ENCODE results near the gene MALT1. TPM values are rescaled to one million over a fixed set of nuclear protein-coding genes. Genes with fewer than 3 reads are reported as not detected.

Gene MALT1
- total RNA-seq, 4 donors from 2014 or later = 9.9 to 24.8 (median 12.9) TPM

DNA sequence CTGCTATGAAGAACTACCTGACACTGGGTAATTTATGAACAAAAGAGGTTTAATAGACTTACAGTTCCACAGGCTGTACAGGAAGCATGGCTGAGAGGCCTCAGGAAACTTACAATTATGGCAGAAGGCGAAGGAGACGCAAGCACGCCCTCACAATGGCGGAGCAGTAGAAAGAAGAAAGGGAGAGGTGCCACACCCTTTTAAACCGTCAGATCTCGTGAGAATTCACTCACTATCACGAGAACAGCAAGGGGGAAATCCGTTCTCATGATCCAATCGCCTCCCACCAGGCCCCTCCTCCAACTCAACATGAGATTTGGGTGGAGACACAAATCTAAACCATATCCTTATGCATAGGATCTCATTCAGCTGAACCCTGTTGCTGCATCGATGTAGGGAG, 108.8 kb downstream of the MALT1 start:
- TF ChIP-seq, protein P1, sequence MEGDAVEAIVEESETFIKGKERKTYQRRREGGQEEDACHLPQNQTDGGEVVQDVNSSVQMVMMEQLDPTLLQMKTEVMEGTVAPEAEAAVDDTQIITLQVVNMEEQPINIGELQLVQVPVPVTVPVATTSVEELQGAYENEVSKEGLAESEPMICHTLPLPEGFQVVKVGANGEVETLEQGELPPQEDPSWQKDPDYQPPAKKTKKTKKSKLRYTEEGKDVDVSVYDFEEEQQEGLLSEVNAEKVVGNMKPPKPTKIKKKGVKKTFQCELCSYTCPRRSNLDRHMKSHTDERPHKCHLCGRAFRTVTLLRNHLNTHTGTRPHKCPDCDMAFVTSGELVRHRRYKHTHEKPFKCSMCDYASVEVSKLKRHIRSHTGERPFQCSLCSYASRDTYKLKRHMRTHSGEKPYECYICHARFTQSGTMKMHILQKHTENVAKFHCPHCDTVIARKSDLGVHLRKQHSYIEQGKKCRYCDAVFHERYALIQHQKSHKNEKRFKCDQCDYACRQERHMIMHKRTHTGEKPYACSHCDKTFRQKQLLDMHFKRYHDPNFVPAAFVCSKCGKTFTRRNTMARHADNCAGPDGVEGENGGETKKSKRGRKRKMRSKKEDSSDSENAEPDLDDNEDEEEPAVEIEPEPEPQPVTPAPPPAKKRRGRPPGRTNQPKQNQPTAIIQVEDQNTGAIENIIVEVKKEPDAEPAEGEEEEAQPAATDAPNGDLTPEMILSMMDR (IDR thresholded peaks at IDR 0.05 in 4 of 5, conservative IDR thresholded peaks at IDR 0.05 in 1 of 5) = no peak
- no peak for TF ChIP-seq POLR2A (IDR thresholded peaks at IDR 0.05)
- H3K4me3 ChIP-seq = no peak overlapping the region
- no peak overlapping the region for H3K27ac ChIP-seq
- DNase-seq (no peak), ATAC-seq (no peak)
- H3K9me3 ChIP-seq = no peaks in the 10 kb centered on the region
- H3K27me3 ChIP-seq = no peaks in the 10 kb centered on the region
- no peaks in the 10 kb centered on the region for H3K36me3 ChIP-seq
- H3K4me1 ChIP-seq = peaks cover 0 to 3% of the 10 kb centered on the region in 2 donors
- intact Hi-C loops (cut with DNase I; ENCODE audit: low total_unique reads) (loop anchor here (5.0 kb wide), 1 partner anchor 87 kb away; no protein-coding TSS in a partner anchor), in situ Hi-C loops (cut with MboI; ENCODE audit: low sequenced_read_pairs in 4 of 4) (loop anchor here (5.0 kb wide), 2 partner anchors 277 to 287 kb away; no protein-coding TSS in a partner anchor)

DNA sequence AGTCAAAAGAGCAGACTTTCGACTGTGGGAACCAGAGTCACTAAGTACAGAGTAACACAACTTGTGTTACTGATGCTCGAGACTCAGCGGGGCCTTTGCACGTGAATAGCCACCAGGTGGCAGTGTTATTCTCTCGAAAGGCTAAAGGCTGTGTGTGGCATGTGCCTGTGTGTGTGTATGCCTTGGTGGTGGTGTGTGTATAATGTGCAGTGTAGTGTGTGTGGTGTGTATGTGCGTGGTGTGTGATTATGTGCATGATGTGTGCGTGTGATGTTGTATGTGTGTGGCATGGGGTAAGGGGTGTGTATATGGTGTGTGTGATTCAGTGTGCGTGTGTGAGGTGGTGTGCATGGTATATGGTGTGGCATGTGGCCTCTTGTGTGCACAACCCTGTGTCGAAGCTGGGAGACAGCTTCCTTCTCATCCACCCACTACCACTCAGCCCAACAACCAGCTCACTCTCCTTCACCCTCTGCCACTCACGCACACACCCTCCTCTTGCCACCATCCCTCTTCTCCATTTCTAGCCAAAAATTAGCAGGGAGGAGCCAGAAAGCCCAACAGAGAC, 110.4 kb downstream of the MALT1 start:
- Histone ChIP-seq H3K27me3 (no peaks in the 10 kb centered on the region), H3K4me3 (no peak overlapping the region), H3K9me3 (no peaks in the 10 kb centered on the region), H3K27ac (no peak overlapping the region), H3K4me1 (peaks cover 4 to 12% of the 10 kb centered on the region in 2 donors), H3K36me3 (no peaks in the 10 kb centered on the region)
- DNase-seq = peak; percentile 64 to 74
- in situ Hi-C loops (cut with MboI; ENCODE audit: low sequenced_read_pairs in 4 of 4) (loop anchor here (5.0 kb wide), 2 partner anchors 276 to 286 kb away; no protein-coding TSS in a partner anchor), intact Hi-C loops (cut with DNase I; ENCODE audit: low total_unique reads) (loop anchor here (1.0 to 5.0 kb wide), 3 partner anchors 86 to 289 kb away; no protein-coding TSS in a partner anchor)
- TF ChIP-seq, protein P1 (IDR thresholded peaks at IDR 0.05 in 4 of 5, conservative IDR thresholded peaks at IDR 0.05 in 1 of 5) = peak; percentile 91 to 95 (median 92)
- TF ChIP-seq POLR2A (IDR thresholded peaks at IDR 0.05) = no peak
- ATAC-seq = peak; percentile 87

DNA sequence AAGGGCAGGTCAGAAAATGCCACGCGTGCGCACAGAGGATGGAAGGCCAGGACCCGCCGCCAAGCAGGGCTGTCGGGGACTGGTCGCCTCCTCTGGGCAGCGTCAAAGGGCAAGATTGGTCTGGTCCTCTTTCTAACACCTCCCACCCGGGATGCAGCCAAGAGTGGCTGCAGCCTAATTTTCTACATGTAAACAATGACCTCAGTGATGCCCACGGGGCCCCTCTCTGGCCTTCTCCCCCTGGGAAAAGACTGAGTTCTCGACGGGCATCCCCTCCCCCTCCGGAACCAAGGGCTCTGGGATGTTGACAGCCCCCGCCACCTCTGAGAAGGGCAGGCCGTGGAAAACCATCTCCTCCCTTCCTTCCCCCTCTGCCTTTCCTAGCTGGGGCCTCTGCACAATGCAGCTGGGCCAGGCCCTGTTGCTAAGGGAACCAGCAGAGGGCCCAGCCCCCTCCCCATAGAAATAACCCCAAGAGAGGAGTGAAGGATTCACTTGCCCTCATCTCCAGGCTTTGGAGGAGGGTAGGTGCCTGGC, 113.4 kb downstream of the MALT1 start:
- ATAC-seq (no peak), DNase-seq (no peak)
- Histone ChIP-seq H3K27me3 (no peaks in the 10 kb centered on the region), H3K9me3 (no peaks in the 10 kb centered on the region), H3K36me3 (no peaks in the 10 kb centered on the region), H3K27ac (peak overlapping the region in 1 of 4 donors; percentile 41), H3K4me1 (peaks cover 4 to 25% of the 10 kb centered on the region in 2 donors), H3K4me3 (no peak overlapping the region)
- TF ChIP-seq, protein P1 (IDR thresholded peaks at IDR 0.05 in 4 of 5, conservative IDR thresholded peaks at IDR 0.05 in 1 of 5) = no peak
- TF ChIP-seq POLR2A (IDR thresholded peaks at IDR 0.05) = no peak
- in situ Hi-C loops (cut with MboI; ENCODE audit: low sequenced_read_pairs in 4 of 4) (loop anchor here (5.0 kb wide), 2 partner anchors 273 to 283 kb away; no protein-coding TSS in a partner anchor), intact Hi-C loops (cut with DNase I; ENCODE audit: low total_unique reads) (loop anchor here (5.0 kb wide), 1 partner anchor 83 kb away; no protein-coding TSS in a partner anchor)

DNA sequence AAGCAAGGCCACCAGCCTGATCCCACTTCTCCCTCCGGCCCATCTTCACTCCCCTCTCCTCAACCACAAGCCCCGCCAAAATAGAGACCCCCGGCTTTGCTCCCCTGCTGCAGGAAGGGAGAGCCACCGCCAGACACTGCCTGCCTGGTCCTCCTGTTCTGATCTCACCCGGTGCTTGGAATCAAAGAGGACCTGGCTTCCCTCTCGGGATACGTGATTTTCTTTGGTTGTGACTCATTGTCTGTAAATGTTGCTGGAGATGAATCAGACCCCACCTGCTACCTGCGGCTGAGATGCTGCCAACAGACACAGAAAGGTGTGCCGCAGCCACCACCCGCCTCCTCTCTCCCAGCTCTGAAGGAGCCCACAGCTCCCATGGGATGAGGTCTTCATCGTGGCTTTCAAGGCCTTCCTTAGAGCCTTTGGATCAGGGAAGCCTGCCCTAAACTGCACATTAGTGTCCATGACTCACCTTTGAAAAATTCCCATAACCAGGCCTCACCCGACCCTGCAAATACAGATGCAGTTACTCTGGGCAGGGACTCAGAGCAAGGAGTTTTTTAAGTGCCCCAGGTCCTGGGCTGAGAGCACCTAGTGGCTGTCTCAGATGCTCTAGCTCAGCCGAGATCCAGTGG, 114.0 kb downstream of the MALT1 start:
- Histone ChIP-seq H3K9me3 (no peaks in the 10 kb centered on the region), H3K27ac (peak overlapping the region; percentile 12 to 51 (median 30)), H3K4me1 (peaks cover 4 to 25% of the 10 kb centered on the region in 2 donors), H3K36me3 (no peaks in the 10 kb centered on the region), H3K27me3 (no peaks in the 10 kb centered on the region), H3K4me3 (no peak overlapping the region)
- ATAC-seq (peak in 1 of 2 donors; percentile 14), DNase-seq (no peak)
- intact Hi-C loops (cut with DNase I; ENCODE audit: low total_unique reads) (no loop called here), in situ Hi-C loops (cut with MboI; ENCODE audit: low sequenced_read_pairs in 4 of 4) (no loop called here)
- TF ChIP-seq, protein P1 (IDR thresholded peaks at IDR 0.05 in 4 of 5, conservative IDR thresholded peaks at IDR 0.05 in 1 of 5) = no peak
- TF ChIP-seq POLR2A (IDR thresholded peaks at IDR 0.05) = no peak
